ENCODE measurements around the gene EHBP1. TPM values are rescaled to one million over a fixed set of nuclear protein-coding genes. Genes with fewer than 3 reads are reported as not detected.

EHBP1 gene
- total RNA-seq, 2 experiments from 2014 or later, result 21.4 to 22.3 TPM

DNA sequence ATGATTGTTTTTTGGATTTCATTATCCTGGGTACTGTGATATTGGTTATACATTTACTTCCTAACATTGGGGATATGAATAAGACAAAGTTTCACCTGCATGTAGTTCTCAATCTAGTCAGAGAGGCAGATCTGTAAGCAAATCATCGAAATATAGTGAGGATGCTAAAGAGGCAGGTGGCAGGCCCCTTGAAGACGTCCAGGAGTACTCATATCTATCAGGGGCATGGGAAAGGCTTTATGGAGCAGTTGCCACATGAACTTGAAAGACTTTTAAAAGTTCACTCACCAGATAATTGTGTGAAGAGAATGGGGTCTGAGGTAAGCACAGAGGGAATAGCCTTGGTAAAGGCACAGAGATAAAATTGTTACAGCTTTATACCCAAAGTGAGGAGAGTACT lies 78.8 kb downstream of the EHBP1 start:
- no peaks in the 10 kb centered on the region for H3K27me3 ChIP-seq (ENCODE audit: control insufficient read depth in 1 of 2, insufficient read depth in 2 of 2, low read length in 2 of 2)
- no peak overlapping the region for H3K4me3 ChIP-seq (ENCODE audit: low read length)
- DNase-seq (no peak), ATAC-seq (ENCODE audit: poor library complexity) (no peak)
- H3K27ac ChIP-seq (ENCODE audit: low read depth in 1 of 2, low read length in 2 of 2), result no peak overlapping the region
- Mint-ChIP-seq H3K27ac (no peak overlapping the region), H3K4me3 (no peak overlapping the region), H3K4me1 (ENCODE audit: low read depth) (no peaks in the 10 kb centered on the region), H3K36me3 (ENCODE audit: low read depth) (peaks cover 6% of the 10 kb centered on the region), H3K9me3 (peaks cover 3% of the 10 kb centered on the region), H3K27me3 (no peaks in the 10 kb centered on the region)
- ChIA-PET CTCF (no interaction called here), POLR2A (no interaction called here)
- no peaks in the 10 kb centered on the region for H3K36me3 ChIP-seq (ENCODE audit: insufficient read depth, low read length)
- TF ChIP-seq, protein P1, sequence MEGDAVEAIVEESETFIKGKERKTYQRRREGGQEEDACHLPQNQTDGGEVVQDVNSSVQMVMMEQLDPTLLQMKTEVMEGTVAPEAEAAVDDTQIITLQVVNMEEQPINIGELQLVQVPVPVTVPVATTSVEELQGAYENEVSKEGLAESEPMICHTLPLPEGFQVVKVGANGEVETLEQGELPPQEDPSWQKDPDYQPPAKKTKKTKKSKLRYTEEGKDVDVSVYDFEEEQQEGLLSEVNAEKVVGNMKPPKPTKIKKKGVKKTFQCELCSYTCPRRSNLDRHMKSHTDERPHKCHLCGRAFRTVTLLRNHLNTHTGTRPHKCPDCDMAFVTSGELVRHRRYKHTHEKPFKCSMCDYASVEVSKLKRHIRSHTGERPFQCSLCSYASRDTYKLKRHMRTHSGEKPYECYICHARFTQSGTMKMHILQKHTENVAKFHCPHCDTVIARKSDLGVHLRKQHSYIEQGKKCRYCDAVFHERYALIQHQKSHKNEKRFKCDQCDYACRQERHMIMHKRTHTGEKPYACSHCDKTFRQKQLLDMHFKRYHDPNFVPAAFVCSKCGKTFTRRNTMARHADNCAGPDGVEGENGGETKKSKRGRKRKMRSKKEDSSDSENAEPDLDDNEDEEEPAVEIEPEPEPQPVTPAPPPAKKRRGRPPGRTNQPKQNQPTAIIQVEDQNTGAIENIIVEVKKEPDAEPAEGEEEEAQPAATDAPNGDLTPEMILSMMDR (IDR thresholded peaks at IDR 0.05), result no peak
- intact Hi-C loops (cut with DNase I, micrococcal nuclease), result loop anchor here in 1 of 2 experiments (10.0 kb wide), 1 partner anchor 640 kb away; no protein-coding TSS in a partner anchor
- H3K4me1 ChIP-seq (ENCODE audit: insufficient read depth, low read length), result no peaks in the 10 kb centered on the region
- peaks cover 0 to 8% of the 10 kb centered on the region in 2 experiments for H3K9me3 ChIP-seq (ENCODE audit: control insufficient read depth in 1 of 2, insufficient read depth in 1 of 2, low read length in 2 of 2)

GRCh38 chr2:62785216-62785615 lies 79.7 kb downstream of the EHBP1 start:
- no peak overlapping the region for H3K27ac Mint-ChIP-seq
- intact Hi-C loops (cut with DNase I, micrococcal nuclease), result loop anchor here in 1 of 2 experiments (10.0 kb wide), 1 partner anchor 640 kb away; no protein-coding TSS in a partner anchor
- no peak for DNase-seq

DNA sequence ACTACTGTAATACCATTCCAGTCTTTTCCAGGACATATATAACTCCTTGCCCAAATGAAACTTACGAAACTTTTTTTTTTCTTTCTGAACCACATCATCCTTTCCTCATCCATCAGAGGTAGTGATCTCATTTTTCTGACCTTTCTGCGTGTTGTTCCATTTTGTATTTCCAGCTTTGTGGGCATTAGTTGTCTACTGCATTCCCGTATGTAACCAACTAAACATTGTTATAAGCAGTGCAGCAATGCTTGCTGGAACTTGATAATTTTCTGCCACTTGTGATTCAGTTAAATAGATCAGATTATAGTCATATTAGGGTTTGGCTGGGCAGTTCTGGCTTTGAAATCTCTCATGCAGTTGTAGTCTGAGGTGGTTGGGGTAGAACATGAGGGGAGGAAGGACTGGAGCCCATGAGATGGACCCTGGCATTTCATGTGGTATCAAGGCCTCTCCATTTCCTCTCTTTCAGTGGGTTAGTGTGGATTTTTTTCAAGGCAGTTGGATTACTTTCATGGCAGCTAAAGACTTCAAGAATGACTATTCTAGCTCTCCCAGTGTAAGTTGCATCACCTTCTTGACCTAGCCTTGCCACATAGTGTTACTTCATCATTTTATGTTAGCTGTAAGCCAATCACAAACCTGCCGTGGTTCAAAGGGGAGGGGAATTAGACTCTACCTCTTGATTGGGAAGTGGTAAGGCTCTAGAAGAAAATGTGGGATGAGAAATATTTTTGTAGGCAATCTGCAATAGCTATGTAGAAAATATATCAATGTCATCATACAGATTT lies 80.5 kb downstream of the EHBP1 start:
- no peak overlapping the region for H3K27ac Mint-ChIP-seq
- no peaks in the 10 kb centered on the region for H3K27me3 Mint-ChIP-seq
- H3K4me1 Mint-ChIP-seq (ENCODE audit: low read depth), result no peaks in the 10 kb centered on the region
- H3K27me3 ChIP-seq (ENCODE audit: control insufficient read depth in 1 of 2, insufficient read depth in 2 of 2, low read length in 2 of 2), result no peaks in the 10 kb centered on the region
- TF ChIP-seq, protein P1 (IDR thresholded peaks at IDR 0.05), result no peak
- POLR2A ChIA-PET, result no interaction called here
- no peaks in the 10 kb centered on the region for H3K4me1 ChIP-seq (ENCODE audit: insufficient read depth, low read length)
- CTCF ChIA-PET, result no interaction called here
- H3K36me3 ChIP-seq (ENCODE audit: insufficient read depth, low read length), result no peaks in the 10 kb centered on the region
- ATAC-seq (ENCODE audit: poor library complexity) (no peak), DNase-seq (no peak)
- no peak overlapping the region for H3K27ac ChIP-seq (ENCODE audit: low read depth in 1 of 2, low read length in 2 of 2)
- H3K4me3 ChIP-seq (ENCODE audit: low read length), result no peak overlapping the region
- peaks cover 6% of the 10 kb centered on the region for H3K36me3 Mint-ChIP-seq (ENCODE audit: low read depth)
- peaks cover 0 to 8% of the 10 kb centered on the region in 2 experiments for H3K9me3 ChIP-seq (ENCODE audit: control insufficient read depth in 1 of 2, insufficient read depth in 1 of 2, low read length in 2 of 2)
- H3K4me3 Mint-ChIP-seq, result no peak overlapping the region
- intact Hi-C loops (cut with DNase I, micrococcal nuclease), result loop anchor here in 1 of 2 experiments (10.0 kb wide), 1 partner anchor 639 kb away; no protein-coding TSS in a partner anchor
- peaks cover 3% of the 10 kb centered on the region for H3K9me3 Mint-ChIP-seq

More at GRCh38 chr2:62785216-62785615, 79.7 kb downstream of the EHBP1 start:
- H3K27me3 ChIP-seq (ENCODE audit: control insufficient read depth in 1 of 2, insufficient read depth in 2 of 2, low read length in 2 of 2), result no peaks in the 10 kb centered on the region
- no peaks in the 10 kb centered on the region for H3K27me3 Mint-ChIP-seq
- H3K27ac ChIP-seq (ENCODE audit: low read depth in 1 of 2, low read length in 2 of 2), result no peak overlapping the region
- H3K9me3 ChIP-seq (ENCODE audit: control insufficient read depth in 1 of 2, insufficient read depth in 1 of 2, low read length in 2 of 2), result peaks cover 0 to 8% of the 10 kb centered on the region in 2 experiments
- peaks cover 6% of the 10 kb centered on the region for H3K36me3 Mint-ChIP-seq (ENCODE audit: low read depth)
- ATAC-seq (ENCODE audit: poor library complexity), result no peak
- H3K4me3 ChIP-seq (ENCODE audit: low read length), result no peak overlapping the region
- TF ChIP-seq, protein P1 (IDR thresholded peaks at IDR 0.05), result no peak
- no peaks in the 10 kb centered on the region for H3K36me3 ChIP-seq (ENCODE audit: insufficient read depth, low read length)
- ChIA-PET CTCF (no interaction called here), POLR2A (no interaction called here)
- H3K4me1 Mint-ChIP-seq (ENCODE audit: low read depth), result no peaks in the 10 kb centered on the region
- peaks cover 3% of the 10 kb centered on the region for H3K9me3 Mint-ChIP-seq
- no peaks in the 10 kb centered on the region for H3K4me1 ChIP-seq (ENCODE audit: insufficient read depth, low read length)
- no peak overlapping the region for H3K4me3 Mint-ChIP-seq

Data from CD4-positive, alpha-beta T cell (primary cell).